ENCODE data around the gene SLC28A1.
"Not testable (repeated sequence)": the region's sequence is repeated elsewhere in the genome, so short reads cannot be mapped to it uniquely, and the experiment has no call there.

SLC28A1 gene

DNA sequence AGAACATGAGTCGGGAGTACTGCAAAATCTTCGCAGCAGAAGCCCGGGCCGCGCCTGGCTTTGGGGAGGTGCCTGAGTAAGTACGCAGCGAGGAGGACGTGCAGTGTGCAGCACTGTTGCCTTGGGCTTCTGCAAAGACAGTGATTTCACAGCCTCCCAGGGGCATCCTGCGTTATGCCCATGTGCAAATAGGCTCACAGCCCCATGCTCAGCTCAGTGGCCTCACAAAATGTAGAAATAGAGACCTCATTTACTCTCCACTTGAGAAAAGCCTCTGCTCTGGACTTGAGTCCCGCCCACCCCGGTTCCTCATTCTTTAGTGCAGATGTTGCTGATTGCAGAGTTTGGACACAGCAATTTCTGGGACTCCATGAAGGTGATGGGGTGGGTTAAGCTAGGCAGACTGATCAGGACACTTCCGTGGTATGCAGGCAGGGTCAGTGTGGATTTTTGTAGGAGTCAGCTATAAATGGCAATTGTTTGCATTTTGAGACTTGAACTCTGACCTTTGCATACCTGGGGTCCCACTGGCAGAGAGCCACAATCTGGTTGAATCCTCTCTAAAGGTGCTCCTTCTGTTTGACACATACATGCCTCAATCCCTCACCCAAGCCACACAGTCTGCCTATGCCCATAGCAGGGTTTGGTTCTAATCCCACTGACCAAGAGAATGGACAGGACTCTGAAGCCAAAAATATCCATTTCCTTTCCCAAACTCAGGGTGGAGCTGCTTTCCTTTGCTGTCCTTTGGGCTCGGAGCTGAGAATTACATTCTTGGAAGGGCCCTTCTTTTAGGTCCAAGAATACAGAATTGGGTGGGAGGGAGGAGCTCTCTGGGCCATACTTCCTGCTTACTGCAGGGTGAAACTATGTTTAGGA lies 20.7 kb upstream of the SLC28A1 start:
- no peak for DNase-seq

DNA sequence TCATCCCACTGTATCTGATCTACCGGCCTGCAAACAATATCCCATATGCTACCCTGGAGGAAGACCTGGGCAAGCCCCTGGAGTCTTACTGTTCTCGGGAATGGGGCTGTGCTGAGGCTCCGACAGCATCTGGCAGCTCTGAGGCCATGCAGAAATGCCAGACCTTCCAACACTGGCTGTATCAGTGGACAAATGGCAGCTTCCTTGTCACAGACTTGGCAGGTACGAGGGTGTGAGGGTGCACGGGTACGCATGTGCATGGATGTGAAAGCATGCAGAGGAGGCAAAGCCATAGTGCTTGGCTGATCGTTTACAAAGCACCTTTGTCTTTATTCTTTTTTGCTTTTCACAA lies 20.0 kb upstream of the SLC28A1 start:
- no peak for DNase-seq

DNA sequence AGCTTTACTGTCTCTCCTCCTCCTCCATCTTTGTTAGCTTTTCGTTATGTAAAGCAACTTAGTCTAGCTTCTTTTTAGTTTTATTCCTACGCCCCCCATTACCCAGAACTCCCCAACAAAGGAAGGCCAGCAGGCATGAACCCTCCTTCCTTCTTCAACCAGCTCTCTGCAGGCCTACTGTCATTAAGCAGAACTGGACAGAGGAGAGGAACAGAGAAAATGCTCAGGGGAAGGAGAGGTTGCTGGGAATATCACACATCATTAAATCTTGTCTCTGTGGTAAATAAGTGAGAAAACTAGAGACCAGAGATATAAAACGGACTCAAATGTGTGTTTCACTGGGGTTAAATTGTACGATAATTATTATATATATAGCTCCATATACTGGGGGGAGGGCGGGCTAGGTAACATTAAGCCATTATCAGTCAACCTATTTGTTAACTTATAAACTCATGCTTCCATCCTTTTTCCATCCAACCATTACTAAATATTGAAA lies 19.3 kb upstream of the SLC28A1 start:
- DNase-seq: no peak

DNA sequence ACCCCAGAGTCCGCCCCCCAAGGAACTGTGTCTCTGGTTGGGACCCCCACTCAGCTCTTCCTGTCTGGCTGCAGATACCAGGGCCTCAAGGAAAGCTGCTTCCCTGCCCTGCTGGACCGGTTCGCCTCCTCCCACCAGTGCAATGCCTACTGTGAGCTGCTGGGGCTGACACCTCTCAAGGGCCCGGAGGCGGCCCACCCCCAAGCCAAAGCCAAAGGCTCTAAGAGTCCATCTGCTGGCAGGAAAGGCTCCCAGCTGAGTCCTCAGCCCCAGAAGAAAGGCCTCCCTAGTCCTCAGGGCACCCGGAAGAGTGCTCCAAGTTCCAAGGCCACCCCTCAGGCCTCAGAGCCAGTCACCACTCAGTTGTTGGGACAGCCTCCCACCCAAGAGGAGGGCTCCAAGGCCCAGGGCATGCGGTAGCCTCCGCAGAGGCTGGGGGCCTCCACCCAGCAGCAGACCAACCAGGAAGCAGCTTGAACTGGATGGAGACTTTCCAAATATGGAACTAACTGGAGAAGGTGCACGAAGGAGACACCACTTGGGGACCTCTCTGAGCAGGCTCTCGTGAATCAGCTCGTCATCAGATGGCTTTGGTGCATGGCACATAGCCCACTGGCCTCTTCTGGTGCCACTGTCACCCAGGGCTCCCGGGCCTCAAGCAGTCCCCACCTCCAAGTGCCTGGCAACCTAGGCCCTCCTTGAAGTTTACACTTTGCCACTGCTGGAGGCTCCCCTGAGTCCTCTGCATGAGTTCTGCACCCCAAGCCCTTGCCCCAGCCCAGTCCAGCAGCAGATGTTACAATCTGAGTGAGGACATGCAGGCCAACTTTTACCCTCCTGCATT lies 16.2 kb upstream of the SLC28A1 start:
- DNase-seq: no peak

DNA sequence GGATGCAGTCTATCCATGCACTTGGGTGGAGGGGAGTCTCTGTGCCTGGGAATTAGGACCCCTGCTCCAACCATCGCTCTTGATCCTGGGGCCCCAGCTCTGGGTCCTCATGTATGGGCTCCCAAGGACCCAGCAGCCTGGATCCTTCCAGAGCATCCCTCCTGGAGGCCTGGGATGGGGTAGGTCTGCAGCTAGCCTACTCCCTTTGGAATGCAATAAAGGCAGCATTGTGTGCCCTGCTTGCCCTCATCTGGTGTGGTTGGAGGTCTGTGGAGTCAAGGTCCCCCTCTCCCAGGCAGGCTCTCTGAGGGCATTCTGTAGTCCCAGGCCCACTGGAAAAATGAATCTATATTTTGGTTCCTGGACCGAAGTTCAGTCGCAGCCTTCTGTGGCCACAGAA lies 15.0 kb upstream of the SLC28A1 start:
- DNase-seq: no peak

DNA sequence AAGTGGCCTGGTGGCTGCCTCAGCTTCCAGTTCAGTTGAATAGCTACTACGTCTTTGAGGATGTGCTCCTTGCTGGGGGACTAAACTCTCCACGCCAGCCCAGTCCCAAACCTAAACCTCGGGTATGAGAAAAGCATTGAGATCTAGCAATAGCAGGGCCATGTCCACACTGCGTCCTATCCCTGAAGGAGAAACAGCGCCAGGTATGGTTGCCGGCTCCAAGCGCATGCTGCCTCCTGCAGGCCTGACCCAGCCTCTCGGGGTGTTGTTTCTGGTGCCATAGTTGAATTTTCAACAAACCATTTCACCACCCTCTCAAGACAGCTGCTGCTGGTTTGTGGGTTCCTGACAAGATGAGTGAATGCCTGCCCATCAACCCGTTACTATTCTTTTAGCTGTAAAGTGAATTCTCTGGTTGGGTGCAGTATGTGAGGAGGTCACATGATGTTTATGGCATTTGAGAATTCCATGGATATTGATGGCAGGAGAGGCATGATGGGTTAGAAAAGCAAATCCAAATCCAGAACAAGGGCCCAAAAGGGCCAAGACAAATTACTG lies 13.0 kb upstream of the SLC28A1 start:
- no peak for DNase-seq

DNA sequence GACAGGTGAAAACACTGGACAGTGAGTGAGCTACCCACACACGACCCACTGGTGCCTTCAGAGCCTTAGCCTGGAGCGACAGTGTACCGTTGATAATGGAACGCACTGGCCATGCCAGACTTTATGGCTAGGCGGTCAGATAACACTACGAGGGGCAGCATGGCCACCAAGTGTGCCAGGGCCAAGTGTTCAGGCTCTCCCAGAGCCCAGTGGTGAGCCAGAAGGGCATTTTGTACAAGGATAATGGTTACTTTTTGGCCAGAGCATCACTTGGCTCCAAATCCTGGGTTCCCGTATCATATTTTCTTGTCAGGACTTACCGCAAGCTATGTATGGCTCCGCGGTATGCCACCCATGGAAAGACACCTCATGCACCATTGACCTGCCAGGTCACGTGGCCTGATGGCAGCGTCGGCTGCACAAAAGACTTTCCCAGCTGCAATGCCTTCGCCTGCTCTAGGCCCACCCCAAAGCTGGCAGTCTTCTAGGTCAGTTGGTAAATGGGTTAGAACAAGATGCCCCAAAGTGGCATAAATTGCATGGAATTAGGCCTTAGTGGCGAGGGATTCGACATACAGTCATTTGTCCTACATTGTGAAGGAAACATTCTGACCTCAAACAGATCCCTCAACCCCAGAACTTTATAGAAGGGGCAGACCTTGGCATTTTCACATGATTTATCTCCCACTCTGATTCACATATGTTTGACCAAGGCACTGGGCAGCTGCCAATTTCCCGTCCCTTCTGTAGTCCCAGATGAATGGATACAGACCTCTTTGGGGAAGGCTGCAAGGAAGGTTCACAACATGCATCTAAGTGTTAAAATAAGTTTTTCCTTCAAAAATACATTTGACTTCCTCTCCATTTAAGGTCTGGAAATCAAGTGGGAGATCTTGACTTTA lies 12.2 kb upstream of the SLC28A1 start:
- no peak for DNase-seq

DNA sequence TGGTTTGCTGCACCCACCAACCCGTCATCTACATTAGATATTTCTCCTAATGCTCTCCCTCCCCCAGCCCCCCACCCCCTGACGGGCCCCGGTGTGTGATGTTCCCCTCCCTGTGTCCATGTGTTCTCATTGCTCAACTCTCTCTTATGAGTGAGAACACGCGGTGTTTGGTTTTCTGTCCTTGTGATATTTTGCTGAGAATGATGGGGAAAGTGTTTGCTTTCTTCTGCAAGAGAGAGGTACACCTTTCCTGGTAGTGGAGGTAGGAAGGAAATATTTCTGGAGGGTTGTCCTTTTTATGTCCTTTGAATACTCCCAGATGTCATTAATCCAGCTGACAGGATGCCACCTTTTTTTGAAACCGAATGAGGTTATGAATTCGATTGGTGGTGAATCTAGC lies 10.5 kb upstream of the SLC28A1 start:
- DNase-seq: no peak

DNA sequence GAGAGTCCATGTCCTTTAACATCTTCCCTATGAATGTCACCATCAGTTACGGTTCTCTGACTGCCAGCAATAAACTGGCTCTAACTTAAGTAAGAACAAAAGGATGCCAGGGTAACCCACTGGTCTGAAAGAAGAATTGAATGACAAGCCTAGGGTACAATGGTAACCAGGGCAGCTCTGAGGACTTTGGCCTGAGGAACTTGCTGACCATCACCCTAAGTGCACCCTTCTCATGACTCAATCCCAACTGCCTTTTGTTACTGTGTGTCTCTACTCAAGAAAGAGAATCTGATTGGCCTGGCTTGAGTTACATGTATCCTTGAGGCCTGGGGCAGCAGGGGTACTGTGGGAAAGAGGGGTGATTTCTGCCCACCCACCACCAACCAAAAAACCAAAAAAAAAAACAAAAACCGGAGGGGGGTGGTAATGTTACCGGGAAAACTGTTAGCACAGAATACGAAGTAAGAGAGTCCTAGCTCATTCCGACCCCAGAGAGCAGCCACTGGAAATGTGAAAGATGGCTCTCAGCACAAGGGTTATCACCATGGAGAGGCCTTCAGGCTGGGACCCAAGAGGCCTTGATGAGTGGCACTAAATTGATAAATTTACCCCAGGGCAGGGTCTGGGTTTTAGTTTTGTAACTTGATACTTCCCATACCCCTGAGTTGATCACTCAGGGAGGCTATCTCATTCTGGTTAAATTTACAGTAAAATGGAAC lies 9.3 kb upstream of the SLC28A1 start:
- DNase-seq: no peak

DNA sequence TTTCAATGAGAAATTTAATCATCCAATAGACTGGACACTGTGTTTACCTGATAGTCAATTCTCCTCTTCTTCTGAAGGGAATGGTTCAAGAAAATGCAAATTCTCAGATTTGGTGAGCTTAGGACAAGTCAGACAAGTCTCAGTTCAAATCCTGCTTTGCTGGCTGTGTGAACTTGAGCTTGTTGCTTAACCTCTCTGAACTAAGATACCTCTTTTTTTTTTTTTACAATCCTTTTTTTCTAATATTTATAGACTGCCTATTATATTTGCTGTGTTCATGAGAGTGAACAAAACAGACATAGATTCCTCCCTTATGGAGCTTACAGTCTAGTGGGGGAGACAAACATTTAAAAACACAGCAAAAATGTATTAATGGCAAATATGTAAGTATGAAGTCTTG lies 8.2 kb upstream of the SLC28A1 start:
- DNase-seq: no peak

DNA sequence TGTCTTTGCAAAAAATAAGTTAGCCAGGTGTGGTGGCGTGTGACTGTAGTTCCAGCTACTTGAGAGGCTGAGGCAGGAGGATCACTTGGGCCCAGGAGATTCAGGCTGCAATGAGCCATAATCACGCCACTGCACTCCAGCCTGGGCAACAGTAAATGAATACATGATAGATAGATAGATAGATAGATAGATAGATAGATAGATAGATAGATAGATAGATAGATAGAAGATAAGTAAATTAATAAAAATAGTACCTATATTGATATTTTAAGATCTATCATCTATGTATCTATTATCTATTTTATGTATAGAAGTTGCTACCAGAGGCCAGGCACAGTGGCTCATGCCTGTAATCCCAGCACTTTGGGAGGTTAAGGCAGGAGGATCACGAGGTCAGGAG lies 6.8 kb upstream of the SLC28A1 start:
- not testable (repeated sequence) for DNase-seq

DNA sequence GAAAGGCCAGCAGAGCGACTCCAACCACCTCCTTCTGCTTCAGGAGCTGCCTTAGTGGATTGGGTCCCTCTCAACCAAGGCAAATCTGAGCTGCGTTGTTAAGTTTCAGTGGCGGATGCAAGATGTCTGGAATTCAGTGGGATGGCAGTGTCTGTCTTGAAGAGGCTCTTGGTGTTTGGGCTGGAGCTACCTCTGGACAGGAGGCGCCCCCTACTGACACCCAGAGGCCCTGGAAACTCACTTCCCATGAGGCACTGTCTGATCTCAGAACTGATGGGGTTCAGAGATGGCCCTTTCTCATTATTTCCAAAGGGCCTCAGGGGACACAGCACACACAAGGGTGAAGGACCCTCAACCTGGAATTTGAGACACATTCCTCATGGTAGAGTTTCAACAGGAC lies 6.0 kb upstream of the SLC28A1 start:
- no peak for DNase-seq

DNA sequence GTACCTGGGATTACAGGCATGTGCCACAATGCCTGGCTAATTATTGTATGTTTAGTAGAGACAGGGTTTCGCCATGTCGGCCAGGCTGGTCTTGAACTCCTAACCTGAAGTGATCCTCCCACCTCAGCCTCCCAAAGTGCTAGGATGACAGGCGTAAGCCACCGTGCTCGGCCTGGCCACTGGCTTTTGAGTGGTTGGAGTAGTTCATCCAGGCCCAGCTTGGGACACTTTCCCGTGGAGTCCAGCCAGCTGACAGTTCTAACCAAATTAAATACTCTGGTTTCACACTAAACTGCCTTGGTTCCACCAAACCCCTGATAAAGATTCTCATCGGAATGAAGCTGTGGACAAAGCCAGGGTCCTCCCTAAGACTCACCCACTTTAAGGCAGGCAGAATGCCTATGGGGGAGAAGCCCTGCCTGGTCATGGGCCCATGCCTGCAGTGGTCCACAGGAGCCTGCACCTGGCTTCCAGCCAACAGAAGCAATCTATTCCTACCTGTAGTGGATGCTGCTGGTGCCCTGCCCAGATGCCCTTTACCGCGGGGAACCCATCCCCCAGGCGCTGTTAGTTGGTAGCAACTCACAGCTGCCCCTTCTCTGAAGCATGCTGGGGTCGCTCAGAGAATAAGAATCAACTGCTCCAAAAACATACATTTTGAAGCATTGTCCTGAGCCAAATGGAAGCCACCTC lies 5.2 kb upstream of the SLC28A1 start:
- DNase-seq: no peak

DNA sequence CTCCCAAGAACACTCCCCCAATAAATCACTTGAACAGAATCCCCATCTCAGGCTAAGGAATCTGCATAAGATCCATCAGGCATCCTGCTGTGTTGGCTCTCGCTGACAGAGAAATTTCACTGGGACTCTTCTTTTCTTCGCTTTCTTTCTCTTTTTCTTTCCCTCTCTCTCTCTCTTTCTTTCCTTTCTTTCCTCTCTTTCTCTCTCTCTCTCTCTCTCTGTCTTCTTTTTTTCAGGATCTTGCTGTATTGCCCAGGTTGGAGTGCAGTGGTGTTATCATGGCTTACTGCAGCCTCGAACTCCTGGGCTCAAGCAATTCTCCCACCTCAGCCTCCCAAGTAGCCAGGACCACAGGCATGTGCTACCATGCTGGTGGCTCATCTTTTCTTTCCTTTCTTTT lies 4.5 kb upstream of the SLC28A1 start:
- DNase-seq: no peak

DNA sequence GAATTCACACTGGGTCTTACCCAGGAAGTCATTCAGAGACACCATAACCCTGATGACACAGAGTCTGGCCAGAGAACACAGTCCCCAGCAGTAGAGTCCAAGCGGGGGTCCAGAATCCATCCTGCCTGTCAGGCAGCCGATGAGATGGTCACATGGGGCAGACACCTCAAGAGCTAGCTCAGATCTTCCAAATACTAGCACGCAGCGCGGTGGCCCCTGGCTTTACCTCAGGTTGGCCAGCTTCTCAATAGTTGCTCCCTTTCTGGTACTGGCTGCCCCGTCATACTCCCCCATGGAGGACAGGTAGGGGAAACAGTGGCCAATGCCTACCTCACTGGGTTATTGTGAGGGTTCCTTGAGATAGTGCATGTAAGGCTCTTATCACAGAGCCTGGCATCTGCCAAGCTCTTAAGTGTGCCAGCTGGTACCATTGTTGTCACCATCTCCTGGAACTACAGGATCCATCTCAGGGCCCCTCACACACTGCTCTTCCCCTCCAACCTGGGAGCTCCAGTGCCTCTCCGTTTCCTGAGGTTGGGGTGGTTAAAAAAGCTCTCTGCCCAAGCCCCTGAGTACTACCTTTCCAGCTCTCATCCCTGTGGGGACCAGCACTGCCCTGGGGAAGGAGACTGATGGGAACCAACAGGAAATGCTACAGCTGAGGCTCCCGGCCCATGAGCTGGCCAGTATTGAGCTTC lies 3.5 kb upstream of the SLC28A1 start:
- no peak for DNase-seq

DNA sequence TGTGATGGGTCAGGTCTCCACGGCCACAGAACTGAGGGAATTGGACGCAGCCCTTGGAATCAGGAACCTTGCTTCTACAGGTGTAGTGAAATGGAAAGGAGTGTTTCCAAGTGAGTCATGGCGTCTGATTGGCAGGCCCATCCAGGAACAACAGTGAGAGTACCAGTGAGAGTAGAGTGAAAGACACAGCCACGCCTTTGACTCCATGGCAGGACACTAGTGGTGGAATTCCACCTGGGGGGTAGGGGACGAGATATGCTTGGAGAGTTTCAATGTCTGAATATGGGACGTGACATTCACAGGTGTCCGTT lies 3.0 kb upstream of the SLC28A1 start:
- DNase-seq: no peak

DNA sequence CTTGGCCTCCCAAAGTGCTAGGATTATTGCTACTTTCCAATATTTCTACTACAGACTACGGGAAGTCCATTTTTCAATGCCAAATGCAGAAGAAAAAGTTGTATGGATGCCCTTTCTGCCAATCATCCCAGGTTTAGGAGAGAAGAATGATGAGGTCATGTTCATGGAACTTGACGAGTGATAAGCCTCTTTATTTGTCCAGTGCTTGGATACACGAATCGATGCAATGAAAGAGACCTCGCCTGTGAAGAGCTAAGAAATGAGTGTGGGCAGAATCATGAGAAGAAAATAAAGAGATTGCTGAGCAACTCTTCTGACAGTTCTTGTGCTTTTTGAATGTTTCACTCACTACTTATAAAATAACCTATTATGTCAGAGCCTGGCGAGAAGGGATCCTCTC lies 996 bp upstream of the SLC28A1 start:
- DNase-seq: no peak

DNA sequence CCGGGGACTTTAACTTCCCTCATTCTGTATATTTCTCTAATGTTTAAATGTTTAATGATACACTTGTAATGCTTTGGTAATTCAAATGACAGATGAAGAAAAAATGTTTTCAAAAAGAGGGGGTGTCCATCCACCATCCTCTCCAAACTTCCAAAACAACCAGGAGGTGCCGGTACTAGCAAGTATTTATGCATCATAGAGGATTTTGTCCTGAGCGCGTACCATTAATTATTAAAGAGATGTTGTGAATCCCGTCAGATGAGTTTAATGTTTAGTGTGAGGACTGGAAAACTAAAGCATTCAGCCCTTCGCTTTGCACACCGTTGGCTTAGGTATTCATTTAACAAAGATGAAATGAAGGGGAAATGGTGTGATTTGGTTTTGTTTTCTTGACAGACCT lies 1.3 kb downstream of the SLC28A1 start:
- DNase-seq: no peak

DNA sequence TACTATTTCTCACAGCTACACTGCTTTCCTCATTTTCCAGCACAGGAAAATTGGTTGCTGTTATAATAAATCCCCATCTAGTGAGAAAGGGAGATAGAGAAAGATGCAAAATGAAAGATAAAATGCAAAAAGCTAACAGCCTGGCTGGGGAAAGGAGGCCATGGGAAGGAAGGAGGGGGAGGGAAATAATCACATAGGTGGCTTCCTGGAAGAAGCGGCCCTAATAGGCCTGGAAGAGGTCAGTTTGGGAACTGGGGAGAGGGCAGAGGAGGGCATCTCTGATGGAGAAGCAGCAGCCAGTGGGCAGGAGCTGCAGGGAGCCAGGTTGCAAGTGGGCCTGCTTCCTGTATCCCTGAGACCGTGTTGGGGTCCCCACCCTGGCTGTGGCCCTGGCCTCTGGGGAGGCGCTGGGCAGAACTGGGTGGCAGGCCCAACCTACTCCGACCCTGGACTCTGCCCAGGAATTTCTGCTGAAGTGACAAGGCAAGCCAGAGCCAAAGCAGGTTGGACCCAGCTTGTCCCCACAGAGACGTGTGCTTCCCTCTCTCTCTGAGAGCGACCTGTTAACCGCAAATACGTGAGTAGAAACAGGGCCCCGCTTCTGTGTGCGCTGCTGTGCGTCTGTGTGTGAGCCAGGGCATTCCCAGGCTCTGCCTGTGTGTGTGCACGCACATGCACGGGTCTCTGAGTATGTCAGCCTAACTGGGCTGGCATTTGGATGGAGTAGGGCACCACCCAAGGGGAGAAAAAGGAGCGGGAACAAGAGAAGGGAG lies 1.9 kb downstream of the SLC28A1 start:
- no peak for DNase-seq

DNA sequence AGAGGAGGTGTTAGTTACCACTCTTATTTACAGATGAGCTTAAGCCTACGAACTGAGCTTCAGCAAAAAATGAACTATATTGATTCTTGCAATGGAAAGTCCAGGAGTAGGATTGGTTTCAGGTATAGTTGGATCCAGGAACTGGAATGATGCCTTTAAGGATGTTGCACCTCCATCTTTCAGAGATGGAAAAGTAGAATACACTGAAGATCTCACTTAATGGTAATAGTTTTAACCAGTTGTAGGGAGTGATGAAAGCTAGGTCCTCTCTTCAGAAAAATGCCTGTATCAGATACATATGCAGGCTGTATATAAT lies 2.5 kb downstream of the SLC28A1 start:
- no peak for DNase-seq
